ENCODE data around the gene RSPO1.

GRCh38 chr1:37620707-37621106 lies 14.0 kb downstream of the RSPO1 start:
- no peak for TF ChIP-seq MAX (IDR thresholded peaks at IDR 0.05)
- TF ChIP-seq ZMYM4 (CRISPR knock-in tag; IDR thresholded peaks at IDR 0.05) = no peak
- no peak for TF ChIP-seq ZMAT3 (CRISPR knock-in tag; conservative IDR thresholded peaks at IDR 0.05)
- TF ChIP-seq CTCF (CRISPR knock-in tag; IDR thresholded peaks at IDR 0.05) = no peak
- no peak for TF ChIP-seq ZNF646 (CRISPR knock-in tag; IDR thresholded peaks at IDR 0.05)
- no peak for TF ChIP-seq ZFX (CRISPR knock-in tag; IDR thresholded peaks at IDR 0.05; ENCODE audit: low read depth)
- TF ChIP-seq ZNF652 (CRISPR knock-in tag; IDR thresholded peaks at IDR 0.05; ENCODE audit: borderline replicate concordance, low read depth) = no peak
- no peak for TF ChIP-seq ZNF549 (CRISPR knock-in tag; IDR thresholded peaks at IDR 0.05)
- no peak for TF ChIP-seq SIN3A (IDR thresholded peaks at IDR 0.05; ENCODE audit: borderline replicate concordance, low read depth, low read length)
- TF ChIP-seq ZNF704 (CRISPR knock-in tag; IDR thresholded peaks at IDR 0.05; ENCODE audit: borderline replicate concordance) = no peak
- TF ChIP-seq POLR2A (IDR thresholded peaks at IDR 0.05; ENCODE audit: insufficient read depth in 1 of 2, low read depth in 2 of 2, low read length in 2 of 2) = no peak
- no peak for TF ChIP-seq ZNF12 (CRISPR knock-in tag; IDR thresholded peaks at IDR 0.05)
